ENCODE data around the gene ANKRD37.
"Not testable (repeated sequence)": the region's sequence is repeated elsewhere in the genome, so short reads cannot be mapped to it uniquely, and the experiment has no call there.

ANKRD37 gene

GRCh38 chr4:185396724-185397385 lies at the start of gene ANKRD37:
ANKRD37 (plus strand) TSS chr4:185396841; CDS start chr4:185396924, 83 bp downstream.
- DNase-seq (ENCODE audit: low read depth, low spot score) = peak; percentile 20

DNA sequence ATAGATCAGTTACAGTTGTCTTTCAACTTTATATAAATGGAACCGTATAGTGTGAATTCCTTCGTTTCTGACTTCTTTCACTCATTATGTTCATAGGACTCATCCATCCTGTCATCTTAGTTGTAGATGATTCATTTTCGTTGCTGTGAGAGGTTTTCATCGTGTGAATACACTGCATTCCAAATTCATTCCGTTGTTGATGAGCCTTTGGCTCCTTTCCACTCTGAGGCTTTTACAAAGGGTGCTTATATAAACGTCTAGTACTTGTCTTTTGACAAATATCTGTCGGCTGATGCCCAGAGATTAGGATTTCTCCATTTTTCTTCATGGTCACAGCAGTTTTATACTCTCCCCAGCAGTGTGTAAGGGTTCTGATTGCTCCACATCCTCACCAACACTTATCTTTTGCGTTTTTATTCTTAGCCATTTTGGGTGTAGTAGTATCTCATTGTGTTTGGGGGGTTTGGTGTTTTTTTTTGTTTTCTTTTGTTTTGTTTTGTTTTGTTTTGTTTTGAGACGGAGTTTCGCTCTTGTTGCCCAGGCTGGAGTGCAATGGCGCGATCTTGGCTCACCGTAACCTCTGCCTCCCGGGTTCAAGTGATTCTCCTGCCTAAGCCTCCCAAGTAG lies 49.6 kb upstream of the ANKRD37 start:
- no peak for DNase-seq (ENCODE audit: low read depth, low spot score)

GRCh38 chr4:185351691-185352090 lies 45.0 kb upstream of the ANKRD37 start:
- DNase-seq (ENCODE audit: low read depth, low spot score) = no peak

- no peak for DNase-seq (ENCODE audit: low read depth, low spot score)
Observed at GRCh38 chr4:185352202-185352601, 44.4 kb upstream of the ANKRD37 start.

DNA sequence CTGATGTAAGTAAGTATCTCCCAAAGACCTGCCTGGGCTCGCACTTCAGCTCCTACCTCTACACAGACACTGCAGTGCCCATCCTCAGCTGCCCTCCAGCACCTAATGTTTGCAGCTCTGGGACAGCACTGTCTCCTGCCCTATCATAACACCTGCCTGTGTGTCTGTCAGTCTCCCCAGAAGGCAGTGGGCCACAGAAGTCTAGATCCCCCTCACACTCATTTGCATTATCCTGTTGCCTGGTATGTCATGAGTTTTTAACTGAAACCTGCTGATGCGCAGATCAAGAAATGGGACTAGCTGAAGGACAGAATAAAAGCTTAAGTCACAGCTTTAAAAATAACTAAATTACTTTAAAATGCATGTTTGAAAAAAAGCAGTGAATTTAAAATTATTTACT lies 43.9 kb upstream of the ANKRD37 start:
- DNase-seq (ENCODE audit: low read depth, low spot score) = no peak

- DNase-seq (ENCODE audit: low read depth, low spot score) = no peak
Observed at GRCh38 chr4:185357211-185357610, 39.4 kb upstream of the ANKRD37 start.

GRCh38 chr4:185357733-185358440 lies 38.8 kb upstream of the ANKRD37 start:
- DNase-seq (ENCODE audit: low read depth, low spot score) = no peak

DNA sequence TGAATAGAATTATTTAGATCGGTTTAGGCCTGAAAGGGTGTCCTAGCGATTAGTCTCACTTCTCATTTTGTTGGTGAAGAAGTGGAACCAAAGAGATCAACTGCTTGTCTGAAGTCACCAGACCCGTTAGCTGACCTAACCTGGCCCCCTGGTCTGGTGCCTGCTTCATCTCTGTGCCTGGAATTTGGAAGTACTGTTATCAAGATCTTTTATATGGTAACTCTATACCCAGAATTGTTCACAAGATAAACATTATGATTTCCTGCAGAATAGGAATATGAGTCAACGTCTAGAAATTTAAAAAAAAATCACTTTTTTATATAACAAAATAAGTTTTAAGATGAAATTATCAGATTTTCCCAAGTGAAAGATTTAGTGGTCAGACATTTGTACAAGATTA lies 38.1 kb upstream of the ANKRD37 start:
- DNase-seq (ENCODE audit: low read depth, low spot score) = no peak

- DNase-seq (ENCODE audit: low read depth, low spot score) = no peak
Observed at GRCh38 chr4:185358959-185359358, 37.7 kb upstream of the ANKRD37 start.

- DNase-seq (ENCODE audit: low read depth, low spot score) = peak; percentile 43
Observed at GRCh38 chr4:185359767-185360446, 36.7 kb upstream of the ANKRD37 start.

DNA sequence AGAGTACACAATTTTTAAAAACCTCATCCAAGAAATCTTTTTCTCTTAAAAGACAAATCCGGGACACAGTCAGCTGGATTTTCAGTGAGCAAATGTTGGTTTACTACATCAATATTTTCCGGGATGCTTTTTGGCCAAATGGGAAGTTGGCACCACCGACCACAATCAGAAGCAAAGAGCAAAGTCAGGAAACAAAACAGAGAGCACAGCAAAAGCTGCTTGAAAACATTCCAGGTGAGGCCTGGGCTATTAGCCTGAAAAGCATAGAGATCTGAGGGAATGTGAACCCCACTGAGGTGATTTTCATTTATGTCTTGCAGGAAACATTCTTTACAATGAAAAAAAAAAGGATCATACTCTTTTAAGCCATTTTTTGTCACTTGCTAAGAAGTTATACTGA lies 34.8 kb upstream of the ANKRD37 start:
- no peak for DNase-seq (ENCODE audit: low read depth, low spot score)

DNA sequence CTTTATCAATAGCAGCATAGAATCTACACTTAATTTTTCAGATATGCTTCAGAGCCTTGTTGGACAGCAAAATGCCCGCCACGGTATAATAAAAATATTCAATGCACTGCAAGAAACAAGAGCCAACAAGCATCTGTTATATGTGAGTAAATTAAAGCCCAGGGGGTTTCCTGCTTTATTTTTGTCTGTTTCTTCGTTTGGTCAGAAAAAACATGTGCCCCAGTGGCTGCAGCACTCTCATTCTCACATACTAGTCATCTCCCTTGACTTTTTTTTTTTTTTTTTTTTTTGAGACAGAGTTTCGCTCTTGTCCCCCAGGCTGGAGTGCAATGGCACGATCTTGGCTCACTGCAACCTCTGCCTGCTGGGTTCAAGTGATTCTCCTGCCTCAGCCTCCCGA lies 34.1 kb upstream of the ANKRD37 start:
- not testable (repeated sequence) for DNase-seq (ENCODE audit: low read depth, low spot score)

DNA sequence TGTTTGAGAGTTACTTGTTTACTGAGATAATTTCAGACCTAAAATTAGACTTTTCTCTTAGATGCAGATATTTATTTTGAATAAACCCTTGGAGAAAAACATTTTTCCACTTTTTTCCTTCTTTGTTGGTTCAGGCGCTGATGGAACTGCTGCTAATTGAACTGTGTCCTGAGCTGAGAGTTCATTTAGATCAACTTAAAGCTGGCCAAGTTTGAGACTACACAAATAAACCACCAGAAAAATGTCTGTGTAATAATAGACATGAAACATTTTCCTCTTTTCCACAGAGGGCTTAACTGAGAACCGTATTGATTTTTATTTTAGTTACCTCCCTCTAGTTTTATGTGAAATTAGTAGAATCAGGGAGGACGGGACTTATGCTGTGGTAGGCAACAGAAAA lies 33.4 kb upstream of the ANKRD37 start:
- no peak for DNase-seq (ENCODE audit: low read depth, low spot score)

GRCh38 chr4:185364886-185365285 lies 31.8 kb upstream of the ANKRD37 start:
- DNase-seq (ENCODE audit: low read depth, low spot score) = no peak

GRCh38 chr4:185369731-185370130 lies 26.9 kb upstream of the ANKRD37 start:
- no peak for DNase-seq (ENCODE audit: low read depth, low spot score)

- DNase-seq (ENCODE audit: low read depth, low spot score) = no peak
Observed at GRCh38 chr4:185370268-185370949, 26.2 kb upstream of the ANKRD37 start.

GRCh38 chr4:185371702-185372101 lies 24.9 kb upstream of the ANKRD37 start:
- DNase-seq (ENCODE audit: low read depth, low spot score) = no peak

DNA sequence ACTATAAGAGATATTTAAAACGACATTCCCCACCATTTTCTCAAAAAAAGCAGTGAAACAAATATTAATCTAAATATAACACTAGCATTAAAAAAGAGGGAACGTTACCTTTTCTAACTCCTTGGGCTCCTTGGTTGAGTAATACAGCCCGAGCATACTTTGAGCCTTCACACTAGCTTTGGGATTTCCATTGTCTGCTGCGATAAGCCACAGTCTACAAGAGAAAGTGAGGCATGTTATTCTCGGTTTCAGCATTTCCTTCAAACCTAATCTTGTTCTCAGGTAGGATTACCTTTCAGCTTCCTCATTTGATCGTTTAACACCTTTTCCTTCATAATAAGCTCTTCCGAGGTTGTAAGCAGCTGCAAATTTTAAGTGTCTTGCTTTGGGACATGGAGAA lies 22.6 kb upstream of the ANKRD37 start:
- DNase-seq (ENCODE audit: low read depth, low spot score) = no peak

DNA sequence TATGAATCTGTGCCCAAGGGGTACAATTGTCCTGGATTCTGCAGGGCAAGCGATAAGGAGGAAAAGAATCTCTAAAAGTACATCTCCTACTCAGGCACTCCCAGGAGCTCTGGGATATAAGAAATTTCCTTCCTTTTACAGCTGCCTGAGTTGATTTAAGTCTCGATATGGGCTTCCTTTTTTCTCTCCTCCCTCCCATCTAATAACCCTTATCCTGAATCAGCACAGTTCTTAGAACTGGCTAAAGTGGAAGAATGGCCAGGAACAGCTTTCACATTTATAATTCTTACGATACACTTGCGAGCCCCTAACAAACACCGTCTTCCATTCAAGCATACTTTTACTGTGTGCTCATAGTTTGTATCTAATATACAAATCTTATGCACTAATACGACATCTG lies 22.1 kb upstream of the ANKRD37 start:
- no peak for DNase-seq (ENCODE audit: low read depth, low spot score)

- DNase-seq (ENCODE audit: low read depth, low spot score) = no peak
Observed at GRCh38 chr4:185378264-185378663, 18.4 kb upstream of the ANKRD37 start.

Measured in brain pericyte (primary cell).